ENCODE data around the gene G6PC1.

GRCh38 chr17:42868338-42868737, 32.3 kb upstream of the G6PC1 start:
- TF ChIP-seq CTCF (CRISPR knock-in tag; IDR thresholded peaks at IDR 0.05): no peak
- no peak for TF ChIP-seq JUNB (CRISPR knock-in tag; IDR thresholded peaks at IDR 0.05; ENCODE audit: borderline replicate concordance)
- no peak for TF ChIP-seq KIAA2018 (CRISPR knock-in tag; IDR thresholded peaks at IDR 0.05; ENCODE audit: borderline replicate concordance)
- TF ChIP-seq, protein P1, sequence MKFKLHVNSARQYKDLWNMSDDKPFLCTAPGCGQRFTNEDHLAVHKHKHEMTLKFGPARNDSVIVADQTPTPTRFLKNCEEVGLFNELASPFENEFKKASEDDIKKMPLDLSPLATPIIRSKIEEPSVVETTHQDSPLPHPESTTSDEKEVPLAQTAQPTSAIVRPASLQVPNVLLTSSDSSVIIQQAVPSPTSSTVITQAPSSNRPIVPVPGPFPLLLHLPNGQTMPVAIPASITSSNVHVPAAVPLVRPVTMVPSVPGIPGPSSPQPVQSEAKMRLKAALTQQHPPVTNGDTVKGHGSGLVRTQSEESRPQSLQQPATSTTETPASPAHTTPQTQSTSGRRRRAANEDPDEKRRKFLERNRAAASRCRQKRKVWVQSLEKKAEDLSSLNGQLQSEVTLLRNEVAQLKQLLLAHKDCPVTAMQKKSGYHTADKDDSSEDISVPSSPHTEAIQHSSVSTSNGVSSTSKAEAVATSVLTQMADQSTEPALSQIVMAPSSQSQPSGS (CRISPR knock-in tag; IDR thresholded peaks at IDR 0.05): no peak
- TF ChIP-seq FOXM1 (CRISPR knock-in tag; IDR thresholded peaks at IDR 0.05): no peak
- no peak for TF ChIP-seq CHD2 (IDR thresholded peaks at IDR 0.05; ENCODE audit: low read depth, low read length)
- no peak for TF ChIP-seq KMT2A (CRISPR knock-in tag; IDR thresholded peaks at IDR 0.05)
- no peak for TF ChIP-seq ZNF530 (CRISPR knock-in tag; IDR thresholded peaks at IDR 0.05; ENCODE audit: low read depth)
- no peak for TF ChIP-seq XRCC5 (optimal IDR thresholded peaks at IDR 0.05; ENCODE audit: low read length)
- TF ChIP-seq NCOA5 (CRISPR knock-in tag; IDR thresholded peaks at IDR 0.05): no peak
- TF ChIP-seq FOSL1 (CRISPR knock-in tag; IDR thresholded peaks at IDR 0.05; ENCODE audit: borderline replicate concordance): no peak
- TF ChIP-seq YY1 (IDR thresholded peaks at IDR 0.05; ENCODE audit: insufficient read depth, insufficient replicate concordance, low read depth, low read length): no peak
- no peak for TF ChIP-seq SOX6 (IDR thresholded peaks at IDR 0.05)
- TF ChIP-seq SOX6 (CRISPR knock-in tag; IDR thresholded peaks at IDR 0.05): no peak
- no peak for TF ChIP-seq TCF12 (IDR thresholded peaks at IDR 0.05)
- TF ChIP-seq TCF12 (CRISPR knock-in tag; IDR thresholded peaks at IDR 0.05): no peak

Data from HepG2 (cell line).